Mesendoderm (in vitro differentiated cells): ENCODE data around the gene LIN37.

Source experiments
- DNase-seq: peaks from one replicate; pipeline ENCODE4 v3.0.0; 2013
- H2AK5ac ChIP-seq: 2 replicates; pipeline ENCODE4 v1.6.1; 2013; ENCODE audit warnings: low read length, inconsistent platforms
- H2BK120ac ChIP-seq: 2 replicates; pipeline ENCODE4 v1.6.1; 2013; ENCODE audit warnings: low read depth, mild to moderate bottlenecking, low read length, moderate library complexity, mixed read lengths
- H2BK15ac ChIP-seq: replicated peaks from 2 replicates; pipeline ENCODE4 v1.6.1; 2013; ENCODE audit warnings: low read depth, mild to moderate bottlenecking, moderate library complexity
- H2BK5ac ChIP-seq: 2 replicates; pipeline ENCODE4 v1.6.1; 2013; ENCODE audit warnings: low read length, inconsistent platforms
- H3K18ac ChIP-seq: 2 replicates; pipeline ENCODE4 v1.6.1; 2013; ENCODE audit warnings: mild to moderate bottlenecking, low read length, mixed read lengths
- H3K23ac ChIP-seq: one replicate; pipeline ENCODE4 v1.6.1; 2013; ENCODE audit warnings: low read length
- H3K27ac ChIP-seq: 2 replicates; pipeline ENCODE4 v1.5.1; 2013; ENCODE audit warnings: low read depth, mild to moderate bottlenecking, inconsistent platforms, low read length, moderate library complexity
- H3K27me3 ChIP-seq: 2 replicates; pipeline ENCODE4 v1.6.1; 2013; ENCODE audit warnings: low read length, control low read depth, mild to moderate bottlenecking, inconsistent platforms; ENCODE audit not compliant: insufficient read depth, poor library complexity
- H3K36me3 ChIP-seq: 2 replicates; pipeline ENCODE4 v1.6.1; 2013; ENCODE audit warnings: low read length, inconsistent platforms; ENCODE audit not compliant: control insufficient read depth, insufficient read depth
- H3K4ac ChIP-seq: one replicate; pipeline ENCODE4 v1.6.1; 2013; ENCODE audit warnings: low read depth, mild to moderate bottlenecking, low read length, moderate library complexity
- H3K4me1 ChIP-seq: 2 replicates; pipeline ENCODE4 v1.6.1; 2013; ENCODE audit warnings: low read depth, low read length, inconsistent platforms; ENCODE audit not compliant: control insufficient read depth
- H3K4me2 ChIP-seq: 2 replicates; pipeline ENCODE4 v1.6.1; 2013; ENCODE audit warnings: low read length
- H3K4me3 ChIP-seq: 2 replicates; pipeline ENCODE4 v1.5.1; 2013; ENCODE audit warnings: mild to moderate bottlenecking, low read length
- H3K56ac ChIP-seq: one replicate; pipeline ENCODE4 v1.6.1; 2013; ENCODE audit warnings: low read length
- H3K79me1 ChIP-seq: 2 replicates; pipeline ENCODE4 v1.6.1; 2013; ENCODE audit warnings: low read length, inconsistent platforms
- H3K79me2 ChIP-seq: 2 replicates; pipeline ENCODE4 v1.6.1; 2013; ENCODE audit warnings: mild to moderate bottlenecking, low read length; ENCODE audit not compliant: control insufficient read depth, insufficient read depth
- H3K9ac ChIP-seq: 2 replicates; pipeline ENCODE4 v1.6.1; 2013; ENCODE audit warnings: low read length, inconsistent platforms
- H4K5ac ChIP-seq: one replicate; pipeline ENCODE4 v1.6.1; 2013; ENCODE audit warnings: low read length
- H4K8ac ChIP-seq: one replicate; pipeline ENCODE4 v1.6.1; 2013; ENCODE audit warnings: low read depth, mild to moderate bottlenecking, control low read depth, low read length, moderate library complexity
- WGBS: extraction: QIAGEN DNeasy Blood & Tissue Kit; methylation state at CpG from one replicate; pipeline ENCODE4 v1.1.7; 2013; ENCODE audit warnings: low lambda C conversion rate, missing lambda C conversion rate; ENCODE audit not compliant: insufficient coverage; ENCODE audit errors: extremely low coverage; 5-methylcytosine and 5-hydroxymethylcytosine counted together

The LIN37 gene

DNA sequence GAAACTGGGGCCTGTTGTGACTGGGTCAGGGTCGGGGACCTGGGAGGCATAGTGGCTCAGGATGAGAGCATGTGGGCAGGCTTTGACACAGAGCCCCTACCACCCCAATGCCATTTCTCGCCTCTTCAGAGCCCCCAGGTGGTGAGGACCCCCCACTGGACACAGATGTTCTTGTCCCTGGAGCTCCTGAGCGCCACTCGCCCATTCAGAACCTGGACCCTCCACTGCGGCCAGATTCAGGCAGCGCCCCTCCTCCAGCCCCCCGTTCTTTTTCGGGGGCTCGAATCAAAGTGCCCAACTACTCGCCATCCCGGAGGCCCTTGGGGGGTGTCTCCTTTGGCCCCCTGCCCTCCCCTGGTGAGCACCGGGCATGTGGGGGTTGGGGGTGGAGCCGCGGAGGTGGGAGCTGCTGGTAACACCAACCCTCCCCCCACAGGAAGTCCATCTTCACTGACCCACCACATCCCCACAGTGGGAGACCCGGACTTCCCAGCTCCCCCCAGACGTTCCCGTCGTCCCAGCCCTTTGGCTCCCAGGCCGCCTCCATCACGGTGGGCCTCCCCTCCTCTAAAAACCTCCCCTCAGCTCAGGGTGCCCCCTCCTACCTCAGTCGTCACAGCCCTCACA, 16.5 kb upstream of the LIN37 start:
- H2BK120ac ChIP-seq: no peak overlapping the region
- no peak overlapping the region for H3K18ac ChIP-seq
- H3K36me3 ChIP-seq: peaks cover 22% of the 10 kb centered on the region
- H3K56ac ChIP-seq: no peak overlapping the region
- H3K79me1 ChIP-seq: no peaks in the 10 kb centered on the region
- no peak for DNase-seq
- no peak overlapping the region for H4K5ac ChIP-seq
- no peak overlapping the region for H2BK15ac ChIP-seq
- H3K79me2 ChIP-seq: no peaks in the 10 kb centered on the region
- no peak overlapping the region for H3K9ac ChIP-seq
- WGBS: no CpG with 5 or more reads among the region's 21 CpGs
- H2BK5ac ChIP-seq: no peak overlapping the region
- H3K4ac ChIP-seq: no peak overlapping the region
- H3K27ac ChIP-seq: no peak overlapping the region
- H2AK5ac ChIP-seq: no peak overlapping the region
- H3K23ac ChIP-seq: no peak overlapping the region
- H3K4me1 ChIP-seq: no peaks in the 10 kb centered on the region
- H4K8ac ChIP-seq: no peak overlapping the region
- H3K27me3 ChIP-seq: no peaks in the 10 kb centered on the region
- no peak overlapping the region for H3K4me3 ChIP-seq
- no peak overlapping the region for H3K4me2 ChIP-seq

DNA sequence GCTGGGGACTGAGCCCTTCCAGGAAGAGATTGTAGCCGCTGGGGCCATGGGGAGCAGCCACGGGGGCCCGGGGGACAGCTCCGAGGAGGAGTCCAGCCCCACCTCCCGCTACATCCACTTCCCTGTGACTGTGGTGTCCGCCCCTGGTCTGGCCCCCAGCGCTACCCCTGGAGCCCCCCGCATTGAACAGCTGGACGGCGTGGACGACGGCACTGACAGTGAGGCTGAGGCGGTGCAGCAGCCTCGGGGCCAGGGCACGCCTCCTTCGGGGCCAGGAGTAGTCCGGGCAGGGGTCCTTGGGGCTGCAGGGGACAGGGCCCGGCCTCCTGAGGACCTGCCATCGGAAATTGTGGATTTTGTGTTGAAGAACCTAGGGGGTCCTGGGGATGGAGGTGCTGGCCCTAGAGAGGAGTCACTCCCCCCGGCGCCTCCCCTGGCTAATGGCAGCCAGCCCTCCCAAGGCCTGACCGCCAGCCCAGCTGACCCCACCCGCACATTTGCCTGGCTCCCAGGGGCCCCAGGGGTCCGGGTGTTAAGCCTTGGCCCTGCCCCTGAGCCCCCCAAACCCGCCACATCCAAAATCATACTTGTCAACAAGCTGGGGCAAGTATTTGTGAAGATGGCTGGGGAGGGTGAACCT, 15.7 kb upstream of the LIN37 start:
- peaks cover 18% of the 10 kb centered on the region for H3K36me3 ChIP-seq

DNA sequence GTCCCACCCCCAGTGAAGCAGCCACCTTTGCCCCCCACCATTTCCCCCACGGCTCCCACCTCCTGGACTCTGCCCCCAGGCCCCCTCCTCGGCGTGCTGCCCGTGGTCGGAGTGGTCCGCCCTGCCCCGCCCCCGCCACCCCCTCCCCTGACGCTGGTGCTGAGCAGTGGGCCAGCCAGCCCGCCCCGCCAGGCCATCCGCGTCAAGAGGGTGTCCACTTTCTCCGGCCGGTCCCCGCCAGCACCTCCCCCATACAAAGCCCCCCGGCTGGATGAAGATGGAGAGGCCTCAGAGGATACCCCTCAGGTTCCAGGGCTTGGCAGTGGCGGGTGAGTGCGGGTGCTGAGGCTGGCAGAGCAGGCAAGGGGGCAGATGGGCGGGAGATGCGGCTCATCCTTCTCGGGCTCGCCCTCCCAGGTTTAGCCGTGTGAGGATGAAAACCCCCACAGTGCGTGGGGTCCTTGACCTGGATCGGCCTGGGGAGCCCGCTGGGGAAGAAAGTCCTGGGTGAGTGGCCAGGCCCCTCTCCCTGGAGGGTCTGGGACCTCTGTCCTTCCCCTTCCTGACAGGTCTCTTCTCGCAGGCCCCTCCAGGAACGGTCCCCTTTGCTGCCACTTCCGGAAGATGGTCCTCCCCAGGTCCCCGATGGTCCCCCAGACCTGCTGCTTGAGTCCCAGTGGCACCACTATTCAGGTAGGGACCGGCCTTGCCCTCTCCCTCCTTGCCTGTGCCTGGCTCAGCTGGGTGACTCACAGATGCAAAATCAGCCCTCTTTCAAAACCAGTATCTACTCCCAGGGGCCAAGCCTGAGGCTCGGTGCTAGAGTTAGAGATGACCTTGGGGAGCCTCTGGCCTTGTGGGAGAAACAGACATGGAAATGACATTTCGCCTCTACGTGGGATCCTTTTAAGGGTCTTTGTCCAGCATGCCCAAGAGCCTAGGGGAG, 14.9 kb upstream of the LIN37 start:
- no peak overlapping the region for H2BK120ac ChIP-seq
- H3K4me1 ChIP-seq: no peaks in the 10 kb centered on the region
- H2BK15ac ChIP-seq: no peak overlapping the region
- H4K5ac ChIP-seq: no peak overlapping the region
- WGBS: no CpG with 5 or more reads among the region's 35 CpGs
- H3K79me2 ChIP-seq: no peaks in the 10 kb centered on the region
- H3K27me3 ChIP-seq: no peaks in the 10 kb centered on the region
- no peak overlapping the region for H3K4me3 ChIP-seq
- H3K36me3 ChIP-seq: peaks cover 20% of the 10 kb centered on the region
- H4K8ac ChIP-seq: no peak overlapping the region
- no peak for DNase-seq
- no peak overlapping the region for H3K23ac ChIP-seq
- H3K4ac ChIP-seq: no peak overlapping the region
- H3K79me1 ChIP-seq: no peaks in the 10 kb centered on the region
- H2AK5ac ChIP-seq: no peak overlapping the region
- no peak overlapping the region for H2BK5ac ChIP-seq
- no peak overlapping the region for H3K27ac ChIP-seq
- H3K9ac ChIP-seq: no peak overlapping the region
- no peak overlapping the region for H3K18ac ChIP-seq
- H3K56ac ChIP-seq: no peak overlapping the region
- no peak overlapping the region for H3K4me2 ChIP-seq

More for the DNA sequence above, 15.7 kb upstream of the LIN37 start:
- no peak overlapping the region for H2AK5ac ChIP-seq
- H3K4me1 ChIP-seq: no peaks in the 10 kb centered on the region
- H3K56ac ChIP-seq: no peak overlapping the region
- H3K79me2 ChIP-seq: no peaks in the 10 kb centered on the region
- H3K4me2 ChIP-seq: no peak overlapping the region
- no peak overlapping the region for H3K9ac ChIP-seq
- WGBS: no CpG with 5 or more reads among the region's 25 CpGs
- no peak for DNase-seq
- no peak overlapping the region for H3K4me3 ChIP-seq
- H3K27me3 ChIP-seq: no peaks in the 10 kb centered on the region
- H3K79me1 ChIP-seq: no peaks in the 10 kb centered on the region
- H3K27ac ChIP-seq: no peak overlapping the region
- H2BK15ac ChIP-seq: no peak overlapping the region
- H3K18ac ChIP-seq: no peak overlapping the region
- no peak overlapping the region for H2BK5ac ChIP-seq
- H2BK120ac ChIP-seq: no peak overlapping the region
- H4K8ac ChIP-seq: no peak overlapping the region
- H3K4ac ChIP-seq: no peak overlapping the region
- H4K5ac ChIP-seq: no peak overlapping the region
- H3K23ac ChIP-seq: no peak overlapping the region

DNA sequence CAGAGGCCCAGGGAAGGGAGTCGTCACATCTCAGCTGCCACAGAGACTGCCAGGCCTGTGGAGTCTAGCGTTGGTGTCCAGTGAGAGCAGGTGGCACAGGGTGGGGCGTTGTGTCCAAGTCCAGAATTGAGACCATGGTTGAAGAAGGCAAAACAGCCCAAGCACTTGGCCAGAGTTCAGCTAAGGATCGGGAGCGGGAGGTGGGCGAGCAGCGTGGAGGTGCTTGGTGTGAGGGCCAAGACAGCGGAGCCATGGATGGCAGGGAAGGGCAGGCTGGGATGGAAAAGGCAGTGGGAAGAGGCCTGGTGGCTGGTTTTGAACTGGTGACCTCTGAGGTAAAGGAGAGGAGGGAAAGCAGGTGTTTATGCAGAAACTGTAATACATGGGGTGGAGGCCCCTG, 14.1 kb upstream of the LIN37 start:
- no peak overlapping the region for H3K4me3 ChIP-seq
- no peak overlapping the region for H3K4ac ChIP-seq
- no peaks in the 10 kb centered on the region for H3K4me1 ChIP-seq
- WGBS: no CpG with 5 or more reads among the region's 8 CpGs
- no peak overlapping the region for H2BK5ac ChIP-seq
- H3K79me2 ChIP-seq: no peaks in the 10 kb centered on the region
- no peak overlapping the region for H3K9ac ChIP-seq
- H3K27me3 ChIP-seq: no peaks in the 10 kb centered on the region
- no peak overlapping the region for H4K5ac ChIP-seq
- no peak overlapping the region for H2AK5ac ChIP-seq
- no peak overlapping the region for H2BK15ac ChIP-seq
- no peak overlapping the region for H3K27ac ChIP-seq
- no peak overlapping the region for H4K8ac ChIP-seq
- H3K4me2 ChIP-seq: no peak overlapping the region
- no peak overlapping the region for H2BK120ac ChIP-seq
- no peak for DNase-seq
- no peak overlapping the region for H3K56ac ChIP-seq
- H3K18ac ChIP-seq: no peak overlapping the region
- H3K23ac ChIP-seq: no peak overlapping the region
- peaks cover 19% of the 10 kb centered on the region for H3K36me3 ChIP-seq
- H3K79me1 ChIP-seq: no peaks in the 10 kb centered on the region

DNA sequence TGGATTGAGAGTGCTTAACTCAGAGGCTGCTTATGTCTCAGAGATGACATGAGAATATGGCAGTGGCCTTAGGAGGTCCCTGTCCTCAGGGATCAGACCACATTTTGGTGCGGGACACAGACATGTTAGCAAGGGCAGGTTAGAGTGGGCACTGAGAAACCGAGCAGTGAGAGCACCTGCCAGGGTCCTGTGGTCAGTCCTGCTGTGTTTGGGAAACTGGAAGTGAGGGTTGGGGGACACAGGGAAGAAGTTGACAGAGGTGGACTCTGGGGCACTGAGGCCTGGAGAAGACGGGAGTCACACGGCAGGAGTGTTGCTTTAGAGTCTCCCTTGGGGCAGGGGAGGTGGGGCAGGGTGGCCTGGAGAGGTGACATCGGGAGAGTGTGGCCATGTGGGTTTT, 13.5 kb upstream of the LIN37 start:
- WGBS: no CpG with 5 or more reads among the region's 5 CpGs
- DNase-seq: no peak

More for the DNA sequence above, 13.5 kb upstream of the LIN37 start:
- Histone ChIP-seq H3K4me1 (no peaks in the 10 kb centered on the region), H2AK5ac (no peak overlapping the region), H3K79me1 (no peaks in the 10 kb centered on the region), H2BK5ac (no peak overlapping the region), H3K23ac (no peak overlapping the region), H3K9ac (no peak overlapping the region), H3K36me3 (peaks cover 17% of the 10 kb centered on the region), H3K18ac (no peak overlapping the region), H3K4ac (no peak overlapping the region), H3K27me3 (no peaks in the 10 kb centered on the region), H2BK120ac (no peak overlapping the region), H3K27ac (no peak overlapping the region), H4K8ac (no peak overlapping the region), H3K4me3 (no peak overlapping the region), H3K79me2 (no peaks in the 10 kb centered on the region), H3K4me2 (no peak overlapping the region), H2BK15ac (no peak overlapping the region), H4K5ac (no peak overlapping the region), H3K56ac (no peak overlapping the region)
